Measurements from ENCODE around the gene HAGH. TPM values are rescaled to one million over a fixed set of nuclear protein-coding genes. Genes with fewer than 3 reads are reported as not detected.

The HAGH gene
- total RNA-seq, 1 experiment from 2014 or later: 48.1 TPM

DNA sequence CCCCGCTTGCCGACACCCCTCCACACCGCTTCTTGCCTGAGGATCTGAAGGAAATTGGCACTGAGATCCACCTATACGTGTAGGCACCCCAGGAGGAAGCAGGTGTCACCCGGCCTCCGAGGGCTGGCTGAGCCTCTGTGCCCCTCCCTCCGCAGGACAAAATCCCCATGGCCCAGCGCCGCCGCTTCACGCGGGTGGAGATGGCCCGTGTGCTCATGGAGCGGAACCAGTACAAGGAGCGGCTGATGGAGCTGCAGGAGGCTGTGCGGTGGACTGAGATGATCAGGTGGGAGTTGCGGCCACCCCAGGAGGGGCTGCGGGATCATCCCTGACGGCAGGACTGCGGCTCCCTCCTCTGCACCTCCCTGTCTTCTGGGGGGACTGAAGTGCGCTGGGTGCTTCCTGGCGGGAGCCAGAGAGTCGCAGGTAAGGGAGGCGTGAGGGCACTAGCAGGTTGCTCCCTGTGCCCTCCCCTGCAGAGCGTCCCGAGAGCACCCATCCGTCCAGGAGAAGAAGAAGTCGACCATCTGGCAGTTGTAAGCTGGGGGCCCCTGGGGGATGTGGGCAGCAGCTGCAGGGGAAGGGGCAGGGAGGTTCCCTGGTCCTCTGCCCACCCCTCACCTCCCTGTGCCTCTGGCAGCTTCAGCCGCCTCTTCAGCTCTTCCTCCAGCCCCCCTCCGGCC lies 64.3 kb downstream of the HAGH start:
- POLR2A ChIA-PET: no interaction called here
- CTCF ChIA-PET: interaction anchor here (1.5 kb wide), 1 partner anchor 56 kb away, joined by 3 read pairs; the partner anchor contains the start of gene MAPK8IP3

DNA sequence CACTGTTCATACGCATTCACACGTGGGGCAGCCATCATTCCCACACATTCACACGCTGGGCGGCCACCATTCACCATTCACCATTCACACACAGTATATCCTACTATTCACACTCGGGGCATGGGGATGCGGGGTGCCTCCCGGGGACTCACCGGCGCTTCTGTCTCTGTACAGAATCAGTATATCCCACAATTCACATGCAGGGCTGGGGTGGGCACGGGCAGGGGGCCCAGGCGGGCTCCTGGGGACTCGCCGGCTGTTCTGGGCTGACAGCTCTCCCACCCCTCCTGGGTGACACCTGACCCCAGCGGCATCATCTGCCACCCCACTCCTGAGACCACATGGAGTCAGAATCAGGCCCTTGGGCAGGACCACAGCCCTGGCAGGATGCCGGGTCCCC lies 64.9 kb downstream of the HAGH start:
- H3K4me1 Mint-ChIP-seq (ENCODE audit: low read depth, unreplicated experiment): peaks cover 7% of the 10 kb centered on the region
- intact Hi-C loops (cut with micrococcal nuclease; ENCODE audit: unreplicated experiment): no loop called here
- H3K27me3 Mint-ChIP-seq (ENCODE audit: insufficient read depth, unreplicated experiment): no peaks in the 10 kb centered on the region
- no peak overlapping the region for H3K27ac Mint-ChIP-seq (ENCODE audit: unreplicated experiment)
- H3K9me3 Mint-ChIP-seq (ENCODE audit: unreplicated experiment): no peaks in the 10 kb centered on the region
- ChIA-PET CTCF (no interaction called here), POLR2A (no interaction called here)
- Histone ChIP-seq H3K4me3 (ENCODE audit: low read depth, low read length) (no peak overlapping the region), H3K27me3 (replicated peaks; ENCODE audit: control insufficient read depth, insufficient read depth, low read length) (no peaks in the 10 kb centered on the region), H3K4me1 (peaks cover 16% of the 10 kb centered on the region), H3K9me3 (no peaks in the 10 kb centered on the region), H3K36me3 (ENCODE audit: control insufficient read depth, insufficient read depth, low read length) (no peaks in the 10 kb centered on the region)
- TF ChIP-seq, protein P1, sequence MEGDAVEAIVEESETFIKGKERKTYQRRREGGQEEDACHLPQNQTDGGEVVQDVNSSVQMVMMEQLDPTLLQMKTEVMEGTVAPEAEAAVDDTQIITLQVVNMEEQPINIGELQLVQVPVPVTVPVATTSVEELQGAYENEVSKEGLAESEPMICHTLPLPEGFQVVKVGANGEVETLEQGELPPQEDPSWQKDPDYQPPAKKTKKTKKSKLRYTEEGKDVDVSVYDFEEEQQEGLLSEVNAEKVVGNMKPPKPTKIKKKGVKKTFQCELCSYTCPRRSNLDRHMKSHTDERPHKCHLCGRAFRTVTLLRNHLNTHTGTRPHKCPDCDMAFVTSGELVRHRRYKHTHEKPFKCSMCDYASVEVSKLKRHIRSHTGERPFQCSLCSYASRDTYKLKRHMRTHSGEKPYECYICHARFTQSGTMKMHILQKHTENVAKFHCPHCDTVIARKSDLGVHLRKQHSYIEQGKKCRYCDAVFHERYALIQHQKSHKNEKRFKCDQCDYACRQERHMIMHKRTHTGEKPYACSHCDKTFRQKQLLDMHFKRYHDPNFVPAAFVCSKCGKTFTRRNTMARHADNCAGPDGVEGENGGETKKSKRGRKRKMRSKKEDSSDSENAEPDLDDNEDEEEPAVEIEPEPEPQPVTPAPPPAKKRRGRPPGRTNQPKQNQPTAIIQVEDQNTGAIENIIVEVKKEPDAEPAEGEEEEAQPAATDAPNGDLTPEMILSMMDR (IDR thresholded peaks at IDR 0.05; ENCODE audit: insufficient read depth in 1 of 2, low read depth in 1 of 2, low read length in 1 of 2, severe bottlenecking in 1 of 2, unreplicated experiment in 1 of 2): no peak
- no peak overlapping the region for H3K4me3 Mint-ChIP-seq (ENCODE audit: unreplicated experiment)
- BruUV-seq (replicated peaks): no TSS peak
- peaks cover 26% of the 10 kb centered on the region for H3K36me3 Mint-ChIP-seq (ENCODE audit: insufficient read depth, unreplicated experiment)
- no peak for DNase-seq

More for the DNA sequence above, 64.3 kb downstream of the HAGH start:
- Mint-ChIP-seq H3K27me3 (ENCODE audit: insufficient read depth, unreplicated experiment) (no peaks in the 10 kb centered on the region), H3K4me3 (ENCODE audit: unreplicated experiment) (no peak overlapping the region), H3K36me3 (ENCODE audit: insufficient read depth, unreplicated experiment) (peaks cover 28% of the 10 kb centered on the region), H3K9me3 (ENCODE audit: unreplicated experiment) (no peaks in the 10 kb centered on the region), H3K4me1 (ENCODE audit: low read depth, unreplicated experiment) (peaks cover 6% of the 10 kb centered on the region), H3K27ac (ENCODE audit: unreplicated experiment) (no peak overlapping the region)
- no peaks in the 10 kb centered on the region for H3K9me3 ChIP-seq
- no peak overlapping the region for H3K4me3 ChIP-seq (ENCODE audit: low read depth, low read length)
- intact Hi-C loops (cut with micrococcal nuclease; ENCODE audit: unreplicated experiment): no loop called here
- H3K27me3 ChIP-seq (replicated peaks; ENCODE audit: control insufficient read depth, insufficient read depth, low read length): no peaks in the 10 kb centered on the region
- no TSS peak for BruUV-seq (replicated peaks)
- H3K36me3 ChIP-seq (ENCODE audit: control insufficient read depth, insufficient read depth, low read length): no peaks in the 10 kb centered on the region
- H3K4me1 ChIP-seq: peaks cover 12% of the 10 kb centered on the region
- TF ChIP-seq, protein P1 (IDR thresholded peaks at IDR 0.05; ENCODE audit: insufficient read depth in 1 of 2, low read depth in 1 of 2, low read length in 1 of 2, severe bottlenecking in 1 of 2, unreplicated experiment in 1 of 2): no peak
- DNase-seq: no peak

DNA sequence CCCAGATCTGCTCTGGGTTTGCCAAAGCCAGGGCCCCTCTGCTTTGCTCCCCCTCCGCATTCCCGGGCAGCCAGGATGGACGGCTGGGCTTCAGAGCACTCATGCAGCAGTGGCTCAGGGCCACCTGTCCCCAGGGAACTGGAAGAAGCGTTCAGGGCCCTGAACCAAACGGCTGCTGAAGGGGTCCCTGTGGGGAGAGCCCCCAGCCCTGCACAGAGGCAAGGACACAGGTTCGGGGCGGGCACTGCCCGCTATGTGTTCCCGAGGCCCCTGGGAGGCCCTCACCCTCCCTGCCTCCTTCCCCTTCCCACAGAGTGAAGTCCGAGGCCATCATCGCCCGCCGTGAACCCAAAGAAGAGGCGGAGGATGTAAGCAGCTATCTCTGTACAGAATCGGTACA lies 65.7 kb downstream of the HAGH start:
- no peak overlapping the region for H3K4me3 Mint-ChIP-seq (ENCODE audit: unreplicated experiment)
- intact Hi-C loops (cut with micrococcal nuclease; ENCODE audit: unreplicated experiment): no loop called here
- H3K4me1 ChIP-seq: peaks cover 16% of the 10 kb centered on the region
- TF ChIP-seq, protein P1 (IDR thresholded peaks at IDR 0.05; ENCODE audit: insufficient read depth in 1 of 2, low read depth in 1 of 2, low read length in 1 of 2, severe bottlenecking in 1 of 2, unreplicated experiment in 1 of 2): no peak
- H3K36me3 ChIP-seq (ENCODE audit: control insufficient read depth, insufficient read depth, low read length): no peaks in the 10 kb centered on the region
- no peaks in the 10 kb centered on the region for H3K9me3 Mint-ChIP-seq (ENCODE audit: unreplicated experiment)
- peaks cover 7% of the 10 kb centered on the region for H3K4me1 Mint-ChIP-seq (ENCODE audit: low read depth, unreplicated experiment)
- no peak overlapping the region for H3K4me3 ChIP-seq (ENCODE audit: low read depth, low read length)
- BruUV-seq (replicated peaks): no TSS peak
- H3K27me3 Mint-ChIP-seq (ENCODE audit: insufficient read depth, unreplicated experiment): no peaks in the 10 kb centered on the region
- no peaks in the 10 kb centered on the region for H3K9me3 ChIP-seq
- no peak overlapping the region for H3K27ac Mint-ChIP-seq (ENCODE audit: unreplicated experiment)
- H3K27me3 ChIP-seq (replicated peaks; ENCODE audit: control insufficient read depth, insufficient read depth, low read length): no peaks in the 10 kb centered on the region
- DNase-seq: no peak
- POLR2A ChIA-PET: no interaction called here
- CTCF ChIA-PET: no interaction called here
- H3K36me3 Mint-ChIP-seq (ENCODE audit: insufficient read depth, unreplicated experiment): peaks cover 24% of the 10 kb centered on the region

Measured in Caco-2 (cell line).